Subcutaneous adipose tissue (tissue), 4 donors: ENCODE data around the gene MAPK4. TPM values are rescaled to one million over a fixed set of nuclear protein-coding genes. Genes with fewer than 3 reads are reported as not detected.

Source experiments
- CTCF ChIP-seq: fragments of 450-650 bp; IDR thresholded peaks from one replicate; pipeline ENCODE4 v1.5.1; 2016; ENCODE audit warnings: low read depth, mild to moderate bottlenecking, control low read depth, antibody characterized with exemption, moderate library complexity
- total RNA-seq, 4 donors: library from RNA; depleted of rRNA; stranded (reverse); fragments of >200 nt; gene quantifications; one replicate each; pipeline ENCODE4 v1.1.0, GENCODE V29; 2016

Gene MAPK4
- total RNA-seq, 4 donors from 2014 or later, result 0.16 to 0.51 (median 0.22) TPM; not detected in 1

GRCh38 chr18:50720325-50720674, 160.4 kb downstream of the MAPK4 start:
- no peak for TF ChIP-seq CTCF

- TF ChIP-seq CTCF, result no peak
Observed at GRCh38 chr18:50721006-50721405, 161.1 kb downstream of the MAPK4 start.

GRCh38 chr18:50721451-50722120, 161.7 kb downstream of the MAPK4 start:
- TF ChIP-seq CTCF, result no peak

GRCh38 chr18:50722311-50722710, 162.4 kb downstream of the MAPK4 start:
- TF ChIP-seq CTCF, result no peak

- TF ChIP-seq CTCF, result no peak
Observed at GRCh38 chr18:50724751-50725151, 164.9 kb downstream of the MAPK4 start.

- TF ChIP-seq CTCF, result no peak
Observed at GRCh38 chr18:50726960-50727589, 167.2 kb downstream of the MAPK4 start.

GRCh38 chr18:50727721-50728471, 168.0 kb downstream of the MAPK4 start:
- TF ChIP-seq CTCF, result no peak
